HEK293 (cell line): ENCODE measurements around the gene ACVR1.
A peak's percentile ranks its signal among the peaks of the same experiment; 100 is the strongest.

Experiments
- CTCF ChIA-PET: fragments of 350-600 bp; formaldehyde crosslinking; extraction: SDS; loops from one replicate; lab custom pipeline; 2021; ENCODE audit warnings: antibody characterized with exemption; lab: Yijun Ruan, JAX
- POLR2A ChIA-PET: fragments of 300-600 bp; formaldehyde crosslinking; extraction: SDS; loops from one replicate; lab custom pipeline; 2020; ENCODE audit warnings: antibody characterized with exemption, inconsistent platforms; lab: Yijun Ruan, JAX
- H3K27ac ChIP-seq: fragments of 200-500 bp; sonication (Bioruptor generic); 2 replicates; pipeline ENCODE4 v1.5.1; 2014; ENCODE audit warnings: low read depth, low read length, control low read depth, inconsistent platforms; ENCODE audit errors: extremely low read depth
- H3K36me3 ChIP-seq, 2 experiments: fragments of 200-500 bp in 1 of 2; sonication (Bioruptor generic) in 1 of 2; 1 replicate in 1 of 2; 2 replicates in 1 of 2; pipeline ENCODE4 v1.5.1; 2014 to 2017; ENCODE audit warnings: inconsistent platforms in 2 of 2, low read length in 2 of 2; ENCODE audit not compliant: control insufficient read depth in 2 of 2, insufficient read depth in 1 of 2
- H3K4me1 ChIP-seq: fragments of 200-500 bp; sonication (Bioruptor generic); 2 replicates; pipeline ENCODE4 v1.5.1; 2014; ENCODE audit warnings: mild to moderate bottlenecking, low read length, inconsistent platforms; ENCODE audit not compliant: control insufficient read depth, insufficient read depth
- H3K4me3 ChIP-seq: 2 replicates; pipeline ENCODE4 v1.5.1; 2011; ENCODE audit warnings: low read depth, mild to moderate bottlenecking, control low read depth, low read length, moderate library complexity
- H3K9me3 ChIP-seq: fragments of 200-500 bp; sonication (Bioruptor generic); 2 replicates; pipeline ENCODE4 v1.5.1; 2014; ENCODE audit warnings: low read depth, low read length, inconsistent platforms; ENCODE audit not compliant: control insufficient read depth, insufficient read depth
- FEZF1 ChIP-seq: fragments of 450-650 bp; formaldehyde crosslinking; IDR thresholded peaks from 2 replicates; pipeline ENCODE4 v1.5.1; 2016; ENCODE audit warnings: missing biosample characterization, missing genetic modification characterization
- HOXD13 ChIP-seq: sonication (generic); formaldehyde crosslinking; IDR thresholded peaks from 2 replicates; pipeline ENCODE4 v1.8.0; 2022; ENCODE audit warnings: missing genetic modification reagents, borderline replicate concordance
- KLF7 ChIP-seq: fragments of 450-650 bp; formaldehyde crosslinking; IDR thresholded peaks from 2 replicates; pipeline ENCODE4 v1.5.1; 2016; ENCODE audit warnings: missing biosample characterization, missing genetic modification characterization, borderline replicate concordance
- KLF8 ChIP-seq: fragments of 450-650 bp; formaldehyde crosslinking; IDR thresholded peaks from 2 replicates; pipeline ENCODE4 v1.5.1; 2016; ENCODE audit warnings: missing biosample characterization, missing genetic modification characterization
- MYNN ChIP-seq: fragments of 450-650 bp; formaldehyde crosslinking; IDR thresholded peaks from 2 replicates; pipeline ENCODE4 v1.5.1; 2016; ENCODE audit warnings: missing biosample characterization, missing genetic modification characterization, borderline replicate concordance
- OVOL3 ChIP-seq: fragments of 450-650 bp; formaldehyde crosslinking; IDR thresholded peaks from 2 replicates; pipeline ENCODE4 v1.5.1; 2016; ENCODE audit warnings: missing biosample characterization, missing genetic modification characterization
- SP2 ChIP-seq: fragments of 450-650 bp; formaldehyde crosslinking; IDR thresholded peaks from 2 replicates; pipeline ENCODE4 v1.5.1; 2016; ENCODE audit warnings: missing biosample characterization, missing genetic modification characterization
- SP3 ChIP-seq: fragments of 450-650 bp; formaldehyde crosslinking; IDR thresholded peaks from 2 replicates; pipeline ENCODE4 v1.5.1; 2016; ENCODE audit warnings: missing biosample characterization, missing genetic modification characterization
- ZEB2 ChIP-seq: fragments of 450-650 bp; formaldehyde crosslinking; IDR thresholded peaks from 2 replicates; pipeline ENCODE4 v1.5.1; 2016; ENCODE audit warnings: missing biosample characterization, missing genetic modification characterization
- ZNF114 ChIP-seq: fragments of 450-650 bp; formaldehyde crosslinking; IDR thresholded peaks from 2 replicates; pipeline ENCODE4 v1.5.0; 2017; ENCODE audit warnings: missing biosample characterization, missing genetic modification characterization
- ZNF121 ChIP-seq: fragments of 450-650 bp; formaldehyde crosslinking; IDR thresholded peaks from 2 replicates; pipeline ENCODE4 v1.5.1; 2016; ENCODE audit warnings: missing biosample characterization, missing genetic modification characterization
- ZNF16 ChIP-seq: fragments of 450-650 bp; formaldehyde crosslinking; IDR thresholded peaks from 2 replicates; pipeline ENCODE4 v1.5.1; 2016; ENCODE audit warnings: low read depth, missing biosample characterization, missing genetic modification characterization
- ZNF221 ChIP-seq: fragments of 450-650 bp; formaldehyde crosslinking; IDR thresholded peaks from 2 replicates; pipeline ENCODE4 v1.5.1; 2017; ENCODE audit warnings: missing biosample characterization, missing genetic modification characterization, borderline replicate concordance
- ZNF248 ChIP-seq: fragments of 450-650 bp; formaldehyde crosslinking; IDR thresholded peaks from 2 replicates; pipeline ENCODE4 v1.5.1; 2017; ENCODE audit warnings: missing biosample characterization, missing genetic modification characterization
- ZNF366 ChIP-seq: fragments of 450-650 bp; formaldehyde crosslinking; conservative IDR thresholded peaks from 2 replicates; pipeline ENCODE4 v1.5.1; 2016; ENCODE audit warnings: missing biosample characterization, missing genetic modification characterization
- ZNF510 ChIP-seq: fragments of 450-650 bp; formaldehyde crosslinking; IDR thresholded peaks from 2 replicates; pipeline ENCODE4 v1.5.1; 2018; ENCODE audit warnings: mild to moderate bottlenecking, missing genetic modification characterization, missing biosample characterization; ENCODE audit not compliant: insufficient replicate concordance
- ZNF560 ChIP-seq: fragments of 450-650 bp; formaldehyde crosslinking; IDR thresholded peaks from 2 replicates; pipeline ENCODE4 v1.5.1; 2017; ENCODE audit warnings: missing biosample characterization, missing genetic modification characterization, borderline replicate concordance
- ZNF701 ChIP-seq: fragments of 450-650 bp; formaldehyde crosslinking; IDR thresholded peaks from 2 replicates; pipeline ENCODE4 v1.5.1; 2016; ENCODE audit warnings: missing biosample characterization, missing genetic modification characterization
- TF ChIP-seq, protein P1 (sequence below): fragments of 450-650 bp; formaldehyde crosslinking; IDR thresholded peaks from 2 replicates; pipeline ENCODE4 v1.5.1; 2016; ENCODE audit warnings: missing biosample characterization, missing genetic modification characterization
- TF ChIP-seq, protein P2 (sequence below): fragments of 450-650 bp; formaldehyde crosslinking; IDR thresholded peaks from 2 replicates; pipeline ENCODE4 v1.5.1; 2016; ENCODE audit warnings: missing biosample characterization, missing genetic modification characterization
- TF ChIP-seq, protein P3 (sequence below): fragments of 450-650 bp; formaldehyde crosslinking; IDR thresholded peaks from 2 replicates; pipeline ENCODE4 v1.5.1; 2016; ENCODE audit warnings: missing biosample characterization, missing genetic modification characterization
- TF ChIP-seq, protein P4 (sequence below): fragments of 450-650 bp; IDR thresholded peaks from 2 replicates; pipeline ENCODE4 v1.5.1; 2018; ENCODE audit warnings: missing biosample characterization, mild to moderate bottlenecking, missing genetic modification characterization
- TF ChIP-seq, protein P5 (sequence below): fragments of 450-650 bp; formaldehyde crosslinking; IDR thresholded peaks from 2 replicates; pipeline ENCODE4 v1.5.1; 2016; ENCODE audit warnings: missing biosample characterization, missing genetic modification characterization

Gene ACVR1

DNA sequence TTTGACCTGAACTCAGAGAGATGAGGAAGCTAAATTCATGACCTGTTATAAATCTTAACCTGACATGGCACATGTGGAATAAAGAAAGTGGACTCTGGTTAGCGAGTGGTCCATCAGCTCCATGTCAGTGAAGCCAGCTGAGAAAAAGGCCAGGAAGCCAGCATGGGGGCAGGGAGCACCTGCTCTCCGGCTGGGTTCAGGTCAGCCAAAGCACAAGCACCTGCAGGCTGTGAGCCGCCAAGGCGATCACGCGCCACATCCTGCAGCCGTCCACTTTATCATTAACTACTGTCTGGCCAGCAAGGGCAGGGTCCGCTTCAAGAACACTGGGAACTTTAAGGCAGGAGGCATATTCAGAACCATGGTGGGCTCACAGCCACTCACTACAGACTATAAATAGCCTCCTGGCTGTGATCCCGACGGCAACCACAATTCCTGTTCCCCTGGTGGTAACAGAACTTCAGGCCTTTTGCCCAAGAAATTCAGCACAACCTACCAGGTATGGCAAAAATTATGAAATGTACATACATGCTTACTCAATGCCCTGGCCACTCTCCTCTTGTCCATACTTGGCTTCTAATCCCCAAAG is 35.5 kb downstream of the ACVR1 start:
- no peak for TF ChIP-seq KLF7 (tag by site-specific recombination)
- TF ChIP-seq, protein P1, sequence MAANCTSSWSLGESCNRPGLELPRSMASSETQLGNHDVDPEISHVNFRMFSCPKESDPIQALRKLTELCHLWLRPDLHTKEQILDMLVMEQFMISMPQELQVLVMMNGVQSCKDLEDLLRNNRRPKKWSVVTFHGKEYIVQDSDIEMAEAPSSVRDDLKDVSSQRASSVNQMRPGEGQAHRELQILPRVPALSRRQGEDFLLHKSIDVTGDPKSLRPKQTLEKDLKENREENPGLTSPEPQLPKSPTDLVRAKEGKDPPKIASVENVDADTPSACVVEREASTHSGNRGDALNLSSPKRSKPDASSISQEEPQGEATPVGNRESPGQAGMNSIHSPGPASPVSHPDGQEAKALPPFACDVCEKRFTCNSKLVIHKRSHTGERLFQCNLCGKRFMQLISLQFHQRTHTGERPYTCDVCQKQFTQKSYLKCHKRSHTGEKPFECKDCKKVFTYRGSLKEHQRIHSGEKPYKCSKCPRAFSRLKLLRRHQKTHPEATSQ (tag by site-specific recombination) = no peak
- TF ChIP-seq, protein P2, sequence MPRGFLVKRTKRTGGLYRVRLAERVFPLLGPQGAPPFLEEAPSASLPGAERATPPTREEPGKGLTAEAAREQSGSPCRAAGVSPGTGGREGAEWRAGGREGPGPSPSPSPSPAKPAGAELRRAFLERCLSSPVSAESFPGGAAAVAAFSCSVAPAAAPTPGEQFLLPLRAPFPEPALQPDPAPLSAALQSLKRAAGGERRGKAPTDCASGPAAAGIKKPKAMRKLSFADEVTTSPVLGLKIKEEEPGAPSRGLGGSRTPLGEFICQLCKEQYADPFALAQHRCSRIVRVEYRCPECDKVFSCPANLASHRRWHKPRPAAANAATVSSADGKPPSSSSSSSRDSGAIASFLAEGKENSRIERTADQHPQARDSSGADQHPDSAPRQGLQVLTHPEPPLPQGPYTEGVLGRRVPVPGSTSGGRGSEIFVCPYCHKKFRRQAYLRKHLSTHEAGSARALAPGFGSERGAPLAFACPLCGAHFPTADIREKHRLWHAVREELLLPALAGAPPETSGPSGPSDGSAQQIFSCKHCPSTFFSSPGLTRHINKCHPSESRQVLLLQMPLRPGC (tag by site-specific recombination) = no peak
- TF ChIP-seq KLF8 (tag by site-specific recombination) = no peak
- TF ChIP-seq ZNF510 (tag by site-specific recombination) = no peak
- no peak for TF ChIP-seq ZNF560 (tag by site-specific recombination)
- TF ChIP-seq SP3 (tag by site-specific recombination) = no peak
- TF ChIP-seq ZNF248 (tag by site-specific recombination) = no peak
- TF ChIP-seq ZNF16 (tag by site-specific recombination) = no peak
- TF ChIP-seq ZNF114 (tag by site-specific recombination) = no peak
- no peak for TF ChIP-seq ZNF366 (tag by site-specific recombination)
- no peak for TF ChIP-seq FEZF1
- TF ChIP-seq OVOL3 = no peak
- no peak for TF ChIP-seq ZNF701 (tag by site-specific recombination)
- no peak overlapping the region for H3K27ac ChIP-seq
- no peaks in the 10 kb centered on the region for H3K36me3 ChIP-seq
- H3K9me3 ChIP-seq = no peaks in the 10 kb centered on the region
- CTCF ChIA-PET = no interaction called here
- no peak overlapping the region for H3K4me3 ChIP-seq
- H3K4me1 ChIP-seq = peaks cover 26% of the 10 kb centered on the region
- POLR2A ChIA-PET = no interaction called here

DNA sequence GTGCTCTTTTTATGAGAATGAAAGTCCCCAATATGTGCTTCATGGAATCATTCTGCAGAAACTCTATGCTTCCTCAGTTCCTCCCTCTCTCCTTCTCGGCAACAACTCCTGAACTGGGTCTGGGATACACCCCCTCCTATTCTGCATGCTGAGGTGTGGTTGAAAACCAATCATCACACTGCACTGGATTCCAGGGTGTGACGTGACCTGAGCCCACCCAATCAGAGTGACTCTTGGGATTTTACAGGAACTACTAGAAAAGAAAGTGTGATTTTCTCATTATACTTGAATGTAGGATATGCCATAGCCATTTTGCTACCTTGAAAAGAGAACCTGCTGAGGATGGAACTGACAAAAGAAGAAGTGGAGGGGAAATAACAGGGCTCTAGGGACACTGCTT is 36.3 kb downstream of the ACVR1 start:
- no peaks in the 10 kb centered on the region for H3K9me3 ChIP-seq
- TF ChIP-seq KLF8 (tag by site-specific recombination) = no peak
- peak; percentile 44 for TF ChIP-seq SP2 (tag by site-specific recombination)
- CTCF ChIA-PET = interaction anchor here (0.6 kb wide), 1 partner anchor 55 kb away, joined by 3 read pairs; no protein-coding TSS in a partner anchor
- peak overlapping the region; percentile 20; the same call in 1 of the 2 replicates for H3K27ac ChIP-seq
- H3K4me1 ChIP-seq = peaks cover 20% of the 10 kb centered on the region
- POLR2A ChIA-PET = interaction anchor here (1.2 to 1.9 kb wide), 2 partner anchors 14 to 36 kb away, joined by 5 to 23 read pairs; partner anchors contain the start of gene ACVR1
- no peaks in the 10 kb centered on the region for H3K36me3 ChIP-seq
- no peak overlapping the region for H3K4me3 ChIP-seq

DNA sequence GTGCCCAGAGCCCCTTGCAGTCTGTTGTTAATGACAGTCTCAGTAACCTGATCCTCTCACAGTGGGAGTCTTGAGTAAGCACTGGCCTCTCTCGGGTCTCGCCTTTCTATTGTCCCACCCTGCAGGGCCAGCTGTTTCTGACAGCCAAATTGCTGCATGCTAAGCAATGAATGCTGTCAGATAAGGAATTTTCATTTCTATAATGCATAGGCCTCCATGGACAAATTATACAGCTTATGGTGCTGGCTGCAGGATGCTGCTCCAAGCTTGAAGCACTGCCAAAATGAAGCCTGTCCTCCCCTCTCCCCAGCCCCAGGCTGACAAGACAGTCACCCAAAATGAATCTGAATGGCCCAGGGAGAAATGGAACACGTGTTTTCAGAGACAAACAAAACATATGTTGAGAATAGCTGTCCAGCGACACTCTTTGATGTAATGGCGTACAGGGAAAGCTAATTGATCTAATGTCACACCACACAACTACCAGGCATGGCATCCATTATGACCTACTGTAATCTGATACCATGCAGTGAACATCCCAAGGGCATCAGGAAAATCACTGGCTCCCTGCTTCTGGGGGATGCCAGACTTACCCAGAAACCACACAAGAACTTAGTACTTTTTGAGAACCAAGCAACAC is 36.8 kb downstream of the ACVR1 start:
- Histone ChIP-seq H3K4me1 (peaks cover 16% of the 10 kb centered on the region), H3K9me3 (no peaks in the 10 kb centered on the region), H3K36me3 (no peaks in the 10 kb centered on the region), H3K27ac (peak overlapping the region; percentile 20), H3K4me3 (no peak overlapping the region)
- ChIA-PET POLR2A (interaction anchor here (1.2 to 1.9 kb wide), 2 partner anchors 15 to 37 kb away, joined by 5 to 23 read pairs; partner anchors contain the start of gene ACVR1), CTCF (interaction anchor here (0.6 kb wide), 1 partner anchor 55 kb away, joined by 3 read pairs; no protein-coding TSS in a partner anchor)
- TF ChIP-seq, protein P3, sequence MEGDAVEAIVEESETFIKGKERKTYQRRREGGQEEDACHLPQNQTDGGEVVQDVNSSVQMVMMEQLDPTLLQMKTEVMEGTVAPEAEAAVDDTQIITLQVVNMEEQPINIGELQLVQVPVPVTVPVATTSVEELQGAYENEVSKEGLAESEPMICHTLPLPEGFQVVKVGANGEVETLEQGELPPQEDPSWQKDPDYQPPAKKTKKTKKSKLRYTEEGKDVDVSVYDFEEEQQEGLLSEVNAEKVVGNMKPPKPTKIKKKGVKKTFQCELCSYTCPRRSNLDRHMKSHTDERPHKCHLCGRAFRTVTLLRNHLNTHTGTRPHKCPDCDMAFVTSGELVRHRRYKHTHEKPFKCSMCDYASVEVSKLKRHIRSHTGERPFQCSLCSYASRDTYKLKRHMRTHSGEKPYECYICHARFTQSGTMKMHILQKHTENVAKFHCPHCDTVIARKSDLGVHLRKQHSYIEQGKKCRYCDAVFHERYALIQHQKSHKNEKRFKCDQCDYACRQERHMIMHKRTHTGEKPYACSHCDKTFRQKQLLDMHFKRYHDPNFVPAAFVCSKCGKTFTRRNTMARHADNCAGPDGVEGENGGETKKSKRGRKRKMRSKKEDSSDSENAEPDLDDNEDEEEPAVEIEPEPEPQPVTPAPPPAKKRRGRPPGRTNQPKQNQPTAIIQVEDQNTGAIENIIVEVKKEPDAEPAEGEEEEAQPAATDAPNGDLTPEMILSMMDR (tag by site-specific recombination) = no peak
- TF ChIP-seq MYNN = no peak
- TF ChIP-seq, protein P4, sequence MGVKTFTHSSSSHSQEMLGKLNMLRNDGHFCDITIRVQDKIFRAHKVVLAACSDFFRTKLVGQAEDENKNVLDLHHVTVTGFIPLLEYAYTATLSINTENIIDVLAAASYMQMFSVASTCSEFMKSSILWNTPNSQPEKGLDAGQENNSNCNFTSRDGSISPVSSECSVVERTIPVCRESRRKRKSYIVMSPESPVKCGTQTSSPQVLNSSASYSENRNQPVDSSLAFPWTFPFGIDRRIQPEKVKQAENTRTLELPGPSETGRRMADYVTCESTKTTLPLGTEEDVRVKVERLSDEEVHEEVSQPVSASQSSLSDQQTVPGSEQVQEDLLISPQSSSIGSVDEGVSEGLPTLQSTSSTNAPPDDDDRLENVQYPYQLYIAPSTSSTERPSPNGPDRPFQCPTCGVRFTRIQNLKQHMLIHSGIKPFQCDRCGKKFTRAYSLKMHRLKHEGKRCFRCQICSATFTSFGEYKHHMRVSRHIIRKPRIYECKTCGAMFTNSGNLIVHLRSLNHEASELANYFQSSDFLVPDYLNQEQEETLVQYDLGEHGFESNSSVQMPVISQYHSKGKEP (tag by site-specific recombination) = peak; percentile 97
- no peak for TF ChIP-seq HOXD13 (CRISPR knock-in tag)
- TF ChIP-seq ZNF121 = no peak
- TF ChIP-seq ZNF221 = no peak
- peak; percentile 65; the same call in 1 of the 2 replicates for TF ChIP-seq ZEB2 (tag by site-specific recombination)
- TF ChIP-seq, protein P5, sequence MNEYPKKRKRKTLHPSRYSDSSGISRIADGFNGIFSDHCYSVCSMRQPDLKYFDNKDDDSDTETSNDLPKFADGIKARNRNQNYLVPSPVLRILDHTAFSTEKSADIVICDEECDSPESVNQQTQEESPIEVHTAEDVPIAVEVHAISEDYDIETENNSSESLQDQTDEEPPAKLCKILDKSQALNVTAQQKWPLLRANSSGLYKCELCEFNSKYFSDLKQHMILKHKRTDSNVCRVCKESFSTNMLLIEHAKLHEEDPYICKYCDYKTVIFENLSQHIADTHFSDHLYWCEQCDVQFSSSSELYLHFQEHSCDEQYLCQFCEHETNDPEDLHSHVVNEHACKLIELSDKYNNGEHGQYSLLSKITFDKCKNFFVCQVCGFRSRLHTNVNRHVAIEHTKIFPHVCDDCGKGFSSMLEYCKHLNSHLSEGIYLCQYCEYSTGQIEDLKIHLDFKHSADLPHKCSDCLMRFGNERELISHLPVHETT (tag by site-specific recombination) = no peak
